Fibroblast of skin of back (primary cell): ENCODE measurements around the gene OSTM1.
"Not testable (repeated sequence)": the region's sequence is repeated elsewhere in the genome, so short reads cannot be mapped to it uniquely, and the experiment has no call there.

Experiments
- DNase-seq: peaks from one replicate; pipeline ENCODE4 v3.0.0-alpha.2; 2013

Gene OSTM1

DNA sequence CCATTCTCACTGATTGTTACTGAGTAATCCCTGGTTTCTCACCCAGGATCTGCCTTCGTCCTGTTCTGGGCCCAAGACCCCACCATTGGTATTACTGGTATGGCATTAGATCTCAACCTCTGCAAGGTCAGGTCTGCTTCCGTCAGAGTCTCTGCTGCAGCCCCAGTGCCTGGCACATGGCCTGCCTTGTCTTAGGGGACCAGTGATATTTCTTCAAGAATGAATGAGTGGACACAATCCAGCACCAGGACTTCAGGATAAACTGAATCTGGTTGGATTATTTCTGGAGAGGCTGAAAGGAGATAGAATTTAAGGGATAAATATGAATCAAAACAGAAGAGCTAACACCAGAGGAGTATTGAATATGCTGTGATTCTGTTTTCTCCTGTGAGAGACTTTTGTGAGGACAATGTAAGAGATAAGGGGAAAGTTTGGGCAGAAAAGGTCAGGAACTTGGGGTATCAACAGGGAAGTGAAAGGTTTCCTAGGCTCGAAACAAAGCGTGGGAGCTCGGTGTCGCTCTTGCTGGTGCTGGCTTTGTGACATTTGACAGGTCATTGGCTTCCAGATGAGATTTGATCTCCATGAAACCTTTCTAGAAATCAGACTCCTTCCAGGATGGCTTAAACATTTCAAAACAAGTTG lies 53.9 kb downstream of the OSTM1 start:
- DNase-seq, result no peak

DNA sequence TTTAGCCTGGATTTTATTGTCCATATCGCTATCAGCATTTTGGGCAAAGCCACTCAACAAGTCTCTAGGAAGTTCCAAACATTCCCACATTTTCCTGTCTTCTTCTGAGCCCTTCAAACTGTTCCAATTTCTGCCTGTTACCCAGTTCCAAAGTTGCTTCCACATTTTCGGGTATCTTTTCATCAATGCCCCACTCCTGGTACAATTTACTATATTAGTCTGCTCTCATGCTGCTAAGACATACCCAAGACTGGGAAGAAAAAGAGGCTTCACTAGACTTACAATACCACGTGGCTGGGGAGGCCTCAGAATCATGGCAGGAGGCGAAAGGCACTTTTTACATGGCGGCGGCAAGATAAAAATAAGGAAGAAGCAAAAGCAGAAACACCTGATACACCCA lies 58.3 kb downstream of the OSTM1 start:
- not testable (repeated sequence) for DNase-seq

DNA sequence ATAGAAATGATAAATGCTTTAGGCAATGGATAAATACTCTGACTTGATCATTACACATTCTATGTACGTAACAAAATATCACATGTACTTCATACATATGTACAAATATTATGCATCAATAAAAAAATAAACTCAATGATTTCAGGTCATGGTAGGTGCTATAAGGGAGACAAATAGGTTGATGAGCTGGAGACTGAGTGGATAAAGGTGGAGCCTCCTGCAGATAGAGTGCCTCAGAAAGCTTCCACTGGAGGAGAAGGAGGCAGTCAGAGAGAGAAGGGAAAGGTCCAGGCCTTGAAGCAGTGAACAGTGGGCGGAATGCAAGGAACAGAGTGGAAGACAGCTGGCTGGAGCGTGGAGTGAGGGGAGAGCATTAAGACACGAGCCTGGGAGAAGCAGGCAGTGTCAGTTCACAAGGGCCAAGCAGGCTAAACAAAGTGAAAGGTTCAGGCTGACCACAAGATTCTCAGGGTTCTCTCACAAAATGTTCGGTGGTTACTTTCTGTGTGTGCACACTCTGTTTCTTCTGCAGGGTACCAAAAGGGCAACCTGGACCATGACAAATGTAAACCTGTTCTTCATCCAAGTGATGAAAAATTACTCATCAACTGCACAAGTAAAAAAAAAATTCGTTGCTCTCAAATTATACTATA lies 60.6 kb downstream of the OSTM1 start:
- DNase-seq, result no peak

DNA sequence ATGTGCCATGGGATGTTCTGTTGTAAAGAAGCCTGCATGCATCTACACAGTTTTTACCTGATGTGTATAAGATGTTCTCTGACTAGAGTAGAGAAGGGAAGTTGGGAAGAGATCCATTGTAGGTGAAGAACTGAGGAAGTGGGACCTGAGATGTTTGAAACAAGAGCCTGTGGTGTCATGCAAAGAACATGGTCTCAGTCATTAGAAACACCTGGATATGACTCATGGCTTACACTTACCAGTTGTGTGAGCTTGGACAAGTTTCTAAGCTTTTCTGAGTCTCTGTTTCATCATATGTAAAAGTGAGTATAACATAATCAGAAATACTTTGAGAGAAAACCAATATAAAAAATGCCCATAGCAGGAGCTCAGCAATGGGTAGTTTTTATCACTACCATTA lies 64.6 kb downstream of the OSTM1 start:
- DNase-seq, result no peak

DNA sequence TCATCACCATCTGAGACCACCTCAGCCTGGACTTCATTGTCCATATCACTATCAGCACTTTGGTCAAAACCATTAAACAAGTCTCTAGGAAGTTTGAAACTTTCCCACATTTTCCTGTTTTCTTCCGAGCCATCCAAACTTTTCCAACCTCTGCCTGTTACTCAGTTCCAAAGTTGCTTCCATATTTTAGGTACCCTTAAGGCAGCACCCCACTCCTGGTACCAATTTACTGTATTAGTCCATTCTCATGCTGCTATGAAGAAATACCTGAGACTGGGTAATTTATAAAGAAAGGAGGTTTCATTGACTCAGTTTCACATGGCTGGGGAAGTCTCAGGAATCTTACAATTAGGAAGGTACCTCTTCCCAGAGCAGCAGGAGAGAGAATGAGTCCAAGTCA lies 65.3 kb downstream of the OSTM1 start:
- DNase-seq, result not testable (repeated sequence)

DNA sequence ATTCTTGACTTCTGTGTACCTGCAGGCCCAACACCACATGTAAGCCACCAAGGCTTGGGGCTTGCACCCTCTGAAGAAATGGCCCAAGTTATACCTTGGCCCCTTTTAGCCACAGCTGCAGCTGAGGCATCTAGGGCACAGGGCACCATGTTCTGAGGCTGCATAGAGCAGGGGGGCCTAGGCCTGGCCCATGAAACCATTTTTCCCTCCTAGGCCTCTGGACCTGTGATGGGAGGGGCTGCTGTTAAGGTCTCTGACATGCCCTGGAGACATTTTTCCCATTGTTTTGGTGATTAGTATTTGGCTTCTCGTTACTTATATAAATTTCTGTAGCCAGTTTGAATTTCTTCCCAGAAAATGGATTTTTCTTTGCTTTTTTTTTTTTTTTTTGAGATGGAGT lies 66.2 kb downstream of the OSTM1 start:
- no peak for DNase-seq

DNA sequence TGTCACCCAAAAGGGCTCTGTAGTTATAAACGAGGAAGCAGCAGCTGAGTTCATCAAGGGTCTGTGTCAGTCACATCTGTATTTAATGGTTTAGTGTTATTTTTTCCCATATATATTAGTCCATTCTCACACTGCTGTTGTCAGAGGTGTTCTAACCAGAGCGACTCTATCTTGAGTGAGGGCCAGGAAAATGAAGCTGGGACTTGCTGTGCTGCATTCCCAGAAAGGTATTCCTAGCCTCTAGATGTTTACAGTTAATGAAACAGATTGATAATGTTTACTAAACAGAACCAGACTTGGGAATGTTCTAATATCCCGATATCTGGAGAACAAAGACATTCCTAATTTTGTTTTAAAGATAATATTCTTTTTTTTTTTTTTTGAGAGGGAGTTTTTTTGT lies 68.6 kb downstream of the OSTM1 start:
- no peak for DNase-seq

DNA sequence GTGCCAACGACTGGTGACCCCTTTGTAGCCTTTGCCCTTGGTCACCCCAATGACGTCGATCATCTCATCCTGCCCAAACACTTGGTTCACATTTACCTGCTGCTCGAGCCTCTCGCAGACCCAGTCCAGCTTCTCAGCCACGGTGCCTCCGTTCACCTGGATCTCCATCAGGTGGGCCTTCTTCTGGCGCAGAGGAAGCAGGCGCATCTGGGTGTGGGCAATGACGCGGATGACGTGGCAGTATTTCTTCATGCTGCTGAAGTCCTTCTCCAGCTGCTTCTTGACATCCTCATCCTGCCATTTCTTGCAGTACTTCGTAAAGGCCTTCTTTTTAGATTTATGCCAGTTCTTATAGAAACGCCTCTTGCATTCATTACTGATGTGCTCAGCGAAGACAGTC lies 69.7 kb downstream of the OSTM1 start:
- no peak for DNase-seq

DNA sequence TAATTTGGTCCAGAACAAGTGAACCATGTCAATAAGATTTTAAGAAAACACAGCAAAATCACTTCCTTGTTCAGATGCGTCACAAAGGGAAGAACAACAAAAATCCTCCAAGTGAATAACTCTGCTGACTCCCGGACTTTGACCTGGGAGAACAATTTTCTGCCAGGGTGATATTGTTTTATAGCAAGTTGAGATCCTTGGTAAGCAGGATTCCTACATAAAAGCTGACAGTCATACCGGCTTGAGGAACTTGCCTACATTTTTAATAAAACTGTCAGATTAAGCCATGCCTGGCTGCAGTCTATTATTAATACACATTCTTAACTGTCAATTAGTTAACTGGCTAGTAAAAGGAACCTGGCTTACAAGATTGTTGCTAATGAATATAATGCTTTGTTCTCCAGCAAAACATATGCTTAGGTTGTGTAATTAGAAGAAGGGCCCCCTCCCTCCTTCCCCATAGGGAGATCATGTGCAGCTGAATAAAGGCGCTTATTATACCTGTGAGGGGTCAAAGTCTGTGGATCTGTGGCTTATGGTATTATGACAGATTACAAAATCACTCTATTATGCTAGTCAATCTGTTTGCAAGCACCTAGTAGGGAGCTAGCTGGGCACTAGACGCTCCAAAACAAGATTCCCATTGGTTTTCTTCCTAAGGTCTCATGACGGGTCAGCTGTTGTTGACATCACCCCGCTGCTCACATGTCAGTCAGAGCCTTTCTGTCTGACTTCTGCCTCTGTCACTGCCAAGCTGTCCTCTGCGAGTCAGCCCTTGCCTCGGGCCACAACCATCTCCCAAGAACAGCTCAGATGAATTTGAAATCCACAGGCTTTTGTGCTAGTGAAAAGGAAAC lies 71.9 kb downstream of the OSTM1 start:
- DNase-seq, result no peak

DNA sequence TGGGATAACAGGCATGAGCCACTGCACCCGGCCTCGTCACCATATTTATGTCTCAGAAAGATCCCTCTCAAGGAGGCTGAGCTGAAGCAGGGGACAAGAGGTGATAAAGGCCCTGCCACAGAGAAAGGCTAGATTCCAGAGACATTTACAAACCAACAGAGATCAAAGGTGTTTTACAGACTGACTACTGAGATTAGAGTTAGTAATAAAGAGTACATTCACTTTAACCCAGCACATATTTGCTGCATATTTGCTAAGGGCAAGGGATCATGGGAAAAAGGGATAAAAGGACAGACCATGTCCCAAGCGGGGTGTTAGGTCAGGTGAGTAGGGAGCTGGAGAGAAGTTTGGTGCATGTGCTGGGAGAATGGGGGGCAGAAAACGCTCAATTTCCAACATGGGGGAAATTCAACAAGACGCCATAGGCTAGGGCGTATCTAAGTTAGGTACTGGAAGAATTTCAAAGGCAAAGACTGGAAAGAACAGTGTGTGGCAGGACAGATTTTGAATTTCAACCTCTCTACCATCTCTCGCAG lies 72.8 kb downstream of the OSTM1 start:
- DNase-seq, result no peak

DNA sequence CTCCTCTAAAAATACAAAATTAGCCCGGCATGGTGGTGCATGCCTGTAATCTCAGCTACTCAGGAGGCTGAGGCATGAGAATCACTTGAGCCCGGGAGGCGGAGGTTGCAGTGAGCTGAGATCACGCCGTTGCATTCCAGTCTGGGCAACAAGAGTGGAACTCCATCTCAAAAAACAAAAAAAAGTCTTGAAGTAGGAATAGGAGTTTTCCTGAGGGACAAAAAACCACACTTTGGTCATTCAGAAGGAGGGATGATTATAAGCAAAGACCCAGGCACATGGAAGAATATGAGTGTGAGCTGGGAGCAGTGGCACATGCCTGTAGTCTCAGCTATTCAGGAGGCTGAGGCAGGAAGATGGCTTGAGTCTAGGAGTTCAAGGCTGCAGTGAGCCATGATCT lies 74.3 kb downstream of the OSTM1 start:
- not testable (repeated sequence) for DNase-seq

DNA sequence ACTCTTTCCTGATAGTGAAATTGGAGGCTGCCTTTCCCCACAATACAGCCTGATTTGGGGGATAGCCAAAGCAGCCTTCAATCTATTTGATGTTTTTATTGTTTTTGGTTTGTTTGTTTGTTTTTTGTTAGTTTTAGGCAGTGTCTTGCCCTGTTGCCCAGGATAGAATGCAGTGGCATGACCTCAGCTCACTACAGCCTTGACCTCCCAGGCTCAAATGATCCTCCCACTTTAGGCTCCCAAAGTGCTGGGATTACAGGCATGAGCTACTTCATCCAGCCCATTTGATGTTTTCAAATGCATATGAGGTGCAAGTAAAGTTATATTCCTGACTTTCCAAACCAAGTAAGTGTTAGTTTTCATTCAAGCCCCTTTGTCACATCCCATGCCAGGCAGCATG lies 75.2 kb downstream of the OSTM1 start:
- DNase-seq, result no peak

DNA sequence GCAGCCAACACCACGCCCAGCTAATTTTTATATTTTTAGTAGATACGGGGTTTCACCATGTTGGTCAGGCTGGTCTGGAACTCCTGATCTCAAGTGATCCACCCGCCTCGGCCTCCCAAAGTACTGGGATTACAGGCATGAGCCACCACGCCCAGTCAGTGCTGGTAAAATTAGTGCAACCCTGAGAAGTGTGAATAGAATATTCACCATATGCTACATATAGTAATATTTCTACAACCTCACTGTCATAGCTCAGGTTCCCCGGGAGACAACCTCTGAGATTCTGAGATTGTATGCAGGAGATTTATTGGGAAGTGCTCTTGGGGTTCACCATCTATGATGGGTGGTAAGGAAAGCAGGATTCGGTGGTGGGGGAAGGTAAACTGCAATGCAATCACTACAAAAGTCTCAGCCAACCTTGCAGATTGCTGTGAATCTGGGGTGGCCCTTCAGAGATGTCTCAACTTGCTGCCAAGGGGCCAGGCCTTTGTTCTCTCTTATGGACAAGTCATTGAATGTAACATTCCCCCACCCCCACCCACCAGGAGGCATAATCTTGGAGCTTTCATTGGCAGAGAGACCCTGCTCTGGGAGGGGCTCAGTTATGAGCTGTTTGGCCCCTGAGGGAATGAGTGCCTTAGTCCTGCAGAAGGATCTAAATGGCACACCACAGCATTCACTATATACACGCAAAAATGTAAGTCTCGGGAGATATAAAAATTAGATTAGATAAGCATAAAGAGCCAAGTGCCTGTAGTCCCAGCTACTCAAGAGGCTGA lies 82.6 kb downstream of the OSTM1 start:
- no peak for DNase-seq
